GM12878 (cell line): ENCODE results near the gene RASSF4. TPM values are rescaled to one million over a fixed set of nuclear protein-coding genes. Genes with fewer than 3 reads are reported as not detected.

Experiments
- ATAC-seq: fragments of 200-7000 bp; cut with Tn5 transposase; 3 replicates; pipeline ENCODE4 v1.9.1; 2020; ENCODE audit warnings: mild to moderate bottlenecking, moderate library complexity
- BruUV-seq: library from RNA; stranded (reverse); fragments of 400-500 nt; replicated peaks from 2 replicates; lab custom pipeline; 2021; lab: Mats Ljungman, UMichigan
- CTCF ChIA-PET: fragments of 300-600 bp; sonication (Branson Sonifier 250); formaldehyde crosslinking; extraction: SDS; loops from one replicate; lab custom pipeline; 2021; ENCODE audit warnings: inconsistent platforms; lab: Yijun Ruan, JAX
- POLR2A ChIA-PET: fragments of 350-600 bp; formaldehyde crosslinking; extraction: SDS; loops from one replicate; lab custom pipeline; 2021; ENCODE audit warnings: inconsistent platforms; lab: Charles Lee
- RAD21 ChIA-PET: fragments of 300-600 bp; sonication (Branson Sonifier 250); formaldehyde crosslinking; loops from one replicate; lab custom pipeline; 2023; ENCODE audit warnings: antibody characterized with exemption; ENCODE audit not compliant: unreplicated experiment; lab: Charles Lee
- SMC1A ChIA-PET: fragments of 300-600 bp; sonication (Branson Sonifier 250); formaldehyde crosslinking; loops from one replicate; lab custom pipeline; 2023; ENCODE audit not compliant: unreplicated experiment, uncharacterized antibody; lab: Charles Lee
- DNase-seq: peaks from one replicate; pipeline ENCODE4 v3.0.0-alpha.2; 2011; ENCODE audit warnings: low read depth, low spot score
- FAIRE-seq: peaks from 3 replicates; lab custom pipeline; 2011; peaks lifted over from hg19 to GRCh38; lab: Jason Lieb, UNC
- H2AFZ ChIP-seq: 2 replicates; pipeline ENCODE4 v1.6.0; 2011; ENCODE audit warnings: low read depth, low read length, control low read depth; ENCODE audit not compliant: control insufficient read depth
- H3K27ac ChIP-seq: 2 replicates; pipeline ENCODE4 v1.5.1; 2011; ENCODE audit warnings: control low read depth; ENCODE audit not compliant: control insufficient read depth, insufficient read depth
- H3K27me3 ChIP-seq, 2 experiments: replicated peaks in 1 of 2; 2 replicates each; pipeline versions ENCODE4 v1.6.0 to v1.6.1; 2011; ENCODE audit warnings: low read length in 1 of 2; ENCODE audit not compliant: control insufficient read depth in 2 of 2, insufficient read depth in 2 of 2
- H3K36me3 ChIP-seq, 2 experiments: 2 replicates each; pipeline ENCODE4 v1.5.1; 2011; ENCODE audit warnings: low read length in 1 of 2; ENCODE audit not compliant: control insufficient read depth in 2 of 2, insufficient read depth in 2 of 2
- H3K4me1 ChIP-seq: 2 replicates; pipeline ENCODE4 v1.6.1; 2011; ENCODE audit warnings: mild to moderate bottlenecking, low read length, moderate library complexity, mixed read lengths; ENCODE audit not compliant: control insufficient read depth, insufficient read depth
- H3K4me2 ChIP-seq: 2 replicates; pipeline ENCODE4 v1.6.0; 2011; ENCODE audit warnings: control low read depth; ENCODE audit not compliant: control insufficient read depth, insufficient read depth
- H3K4me3 ChIP-seq: fragments of 200-600 bp; sonication (generic); 2 replicates; pipeline ENCODE4 v1.5.1; 2016
- H3K79me2 ChIP-seq: 2 replicates; pipeline ENCODE4 v1.6.0; 2011; ENCODE audit warnings: low read length; ENCODE audit not compliant: control insufficient read depth, insufficient read depth
- H3K9ac ChIP-seq: 2 replicates; pipeline ENCODE4 v1.8.0; 2011; ENCODE audit warnings: low read length, control low read depth, mixed read lengths; ENCODE audit not compliant: control insufficient read depth, insufficient read depth
- H3K9me3 ChIP-seq: replicated peaks from 3 replicates; pipeline ENCODE4 v1.5.1; 2011; ENCODE audit warnings: mild to moderate bottlenecking, low read length; ENCODE audit not compliant: control insufficient read depth, insufficient read depth
- H4K20me1 ChIP-seq: 2 replicates; pipeline ENCODE4 v1.6.0; 2011; ENCODE audit not compliant: control insufficient read depth, insufficient read depth
- FOS ChIP-seq: IDR thresholded peaks from 3 replicates; pipeline ENCODE4 v1.6.1; 2011; ENCODE audit warnings: borderline replicate concordance; ENCODE audit not compliant: insufficient read length; ENCODE audit errors: extremely low read depth
- HDGF ChIP-seq: fragments of 450-650 bp; IDR thresholded peaks from 2 replicates; pipeline ENCODE4 v1.6.1; 2016; ENCODE audit warnings: antibody characterized with exemption
- KDM1A ChIP-seq: fragments of 200-600 bp; sonication (generic); IDR thresholded peaks from 2 replicates; pipeline ENCODE4 v1.6.1; 2016; ENCODE audit warnings: borderline replicate concordance
- WGBS: methylation state at CpG from one replicate; pipeline ENCODE4 v1.1.6; 2016; ENCODE audit warnings: low lambda C conversion rate; ENCODE audit not compliant: insufficient replicate concordance, insufficient coverage; ENCODE audit errors: missing lambda C conversion rate; 5-methylcytosine and 5-hydroxymethylcytosine counted together
- in situ Hi-C: fragments of 300-500 bp; cut with MboI; formaldehyde crosslinking; loops from 9 replicates; pipeline ENCODE4 v1.14.3; 2018; ENCODE audit warnings: mixed read lengths
- intact Hi-C: fragments of 100-400 bp; cut with micrococcal nuclease; formaldehyde crosslinking; loops from one replicate; pipeline ENCODE4 v1.14.2; 2022; ENCODE audit not compliant: unreplicated experiment
- polyA plus RNA-seq, 11 experiments: library from polyadenylated mRNA; depleted of rRNA in 4 of 11; unstranded in 6 of 11; stranded (reverse) in 5 of 11; fragments of >200 nt; fragmentation: Nextera tagmentation in 4 of 11; fragmentation: Illumina TruSeq in 1 of 11; extraction: Ambion mirVana in 4 of 11; extraction: Trizol in 1 of 11; gene quantifications; 1 replicate in 1 of 11; 2 replicates in 10 of 11; pipeline versions ENCODE4 v1.2.1 to v1.2.3, GENCODE V29; 2011 to 2016; ENCODE audit warnings: inconsistent platforms in 2 of 11, missing spikeins in 2 of 11, low read depth in 1 of 11
- total RNA-seq, 4 experiments: library from RNA; depleted of rRNA in 3 of 4; stranded (reverse); fragments of >200 nt in 3 of 4; fragmentation: Illumina TruSeq in 1 of 4; extraction: Trizol in 1 of 4; gene quantifications; 2 replicates each; pipeline versions ENCODE4 v1.2.1 to v1.2.3, GENCODE V29; 2013 to 2021
- TF ChIP-seq, protein P1 (sequence below): fragments of 450-650 bp; IDR thresholded peaks from 2 replicates; pipeline ENCODE4 v1.6.1; 2017; ENCODE audit warnings: mild to moderate bottlenecking, low read depth, inconsistent platforms; ENCODE audit not compliant: poor library complexity, severe bottlenecking
- TF ChIP-seq, protein P2 (sequence below): fragments of 450-650 bp; IDR thresholded peaks from 2 replicates; pipeline ENCODE4 v1.6.1; 2016; ENCODE audit warnings: mild to moderate bottlenecking
- TF ChIP-seq, protein P3 (sequence below): fragments of 450-650 bp; IDR thresholded peaks from 2 replicates; pipeline ENCODE4 v1.6.1; 2017; ENCODE audit warnings: mild to moderate bottlenecking, moderate library complexity

The RASSF4 gene
- total and polyA plus RNA-seq, 10 of the 15 experiments (the other 5 are each of a cell fraction or from before 2014, with no cell fraction given): 3.7 to 71.1 (median 16.8) TPM

DNA sequence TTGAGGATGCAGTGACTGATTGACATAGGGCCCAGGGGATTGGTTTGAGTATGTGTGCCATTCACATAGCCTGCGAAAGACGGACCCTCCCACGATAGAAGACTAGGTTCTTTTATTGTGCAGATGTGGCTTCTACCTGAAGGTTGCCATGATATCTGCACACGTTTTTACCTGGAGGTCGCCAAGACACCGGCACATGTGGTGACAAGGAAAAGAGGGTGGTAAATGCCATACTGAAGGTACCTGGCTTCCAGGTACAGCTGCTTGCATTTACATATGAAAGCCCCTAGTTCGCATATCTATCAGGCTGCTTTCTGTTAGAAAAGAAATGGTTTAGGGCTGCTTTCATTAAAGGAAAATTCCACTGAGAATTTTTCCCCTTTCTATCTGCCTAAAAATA lies 84.7 kb downstream of the RASSF4 start:
- Histone ChIP-seq H4K20me1 (no peaks in the 10 kb centered on the region), H3K27ac (no peak overlapping the region), H3K9me3 (no peaks in the 10 kb centered on the region), H3K27me3 (no peaks in the 10 kb centered on the region), H3K9ac (no peak overlapping the region), H3K4me1 (no peaks in the 10 kb centered on the region), H3K79me2 (no peaks in the 10 kb centered on the region), H2AFZ (no peak overlapping the region), H3K4me2 (no peak overlapping the region), H3K4me3 (no peak overlapping the region), H3K36me3 (no peaks in the 10 kb centered on the region)
- TF ChIP-seq, protein P1, sequence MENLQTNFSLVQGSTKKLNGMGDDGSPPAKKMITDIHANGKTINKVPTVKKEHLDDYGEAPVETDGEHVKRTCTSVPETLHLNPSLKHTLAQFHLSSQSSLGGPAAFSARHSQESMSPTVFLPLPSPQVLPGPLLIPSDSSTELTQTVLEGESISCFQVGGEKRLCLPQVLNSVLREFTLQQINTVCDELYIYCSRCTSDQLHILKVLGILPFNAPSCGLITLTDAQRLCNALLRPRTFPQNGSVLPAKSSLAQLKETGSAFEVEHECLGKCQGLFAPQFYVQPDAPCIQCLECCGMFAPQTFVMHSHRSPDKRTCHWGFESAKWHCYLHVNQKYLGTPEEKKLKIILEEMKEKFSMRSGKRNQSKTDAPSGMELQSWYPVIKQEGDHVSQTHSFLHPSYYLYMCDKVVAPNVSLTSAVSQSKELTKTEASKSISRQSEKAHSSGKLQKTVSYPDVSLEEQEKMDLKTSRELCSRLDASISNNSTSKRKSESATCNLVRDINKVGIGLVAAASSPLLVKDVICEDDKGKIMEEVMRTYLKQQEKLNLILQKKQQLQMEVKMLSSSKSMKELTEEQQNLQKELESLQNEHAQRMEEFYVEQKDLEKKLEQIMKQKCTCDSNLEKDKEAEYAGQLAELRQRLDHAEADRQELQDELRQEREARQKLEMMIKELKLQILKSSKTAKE: no peak
- TF ChIP-seq FOS (no peak), HDGF (no peak), KDM1A (no peak)
- TF ChIP-seq, protein P2, sequence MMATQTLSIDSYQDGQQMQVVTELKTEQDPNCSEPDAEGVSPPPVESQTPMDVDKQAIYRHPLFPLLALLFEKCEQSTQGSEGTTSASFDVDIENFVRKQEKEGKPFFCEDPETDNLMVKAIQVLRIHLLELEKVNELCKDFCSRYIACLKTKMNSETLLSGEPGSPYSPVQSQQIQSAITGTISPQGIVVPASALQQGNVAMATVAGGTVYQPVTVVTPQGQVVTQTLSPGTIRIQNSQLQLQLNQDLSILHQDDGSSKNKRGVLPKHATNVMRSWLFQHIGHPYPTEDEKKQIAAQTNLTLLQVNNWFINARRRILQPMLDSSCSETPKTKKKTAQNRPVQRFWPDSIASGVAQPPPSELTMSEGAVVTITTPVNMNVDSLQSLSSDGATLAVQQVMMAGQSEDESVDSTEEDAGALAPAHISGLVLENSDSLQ: no peak
- TF ChIP-seq, protein P3, sequence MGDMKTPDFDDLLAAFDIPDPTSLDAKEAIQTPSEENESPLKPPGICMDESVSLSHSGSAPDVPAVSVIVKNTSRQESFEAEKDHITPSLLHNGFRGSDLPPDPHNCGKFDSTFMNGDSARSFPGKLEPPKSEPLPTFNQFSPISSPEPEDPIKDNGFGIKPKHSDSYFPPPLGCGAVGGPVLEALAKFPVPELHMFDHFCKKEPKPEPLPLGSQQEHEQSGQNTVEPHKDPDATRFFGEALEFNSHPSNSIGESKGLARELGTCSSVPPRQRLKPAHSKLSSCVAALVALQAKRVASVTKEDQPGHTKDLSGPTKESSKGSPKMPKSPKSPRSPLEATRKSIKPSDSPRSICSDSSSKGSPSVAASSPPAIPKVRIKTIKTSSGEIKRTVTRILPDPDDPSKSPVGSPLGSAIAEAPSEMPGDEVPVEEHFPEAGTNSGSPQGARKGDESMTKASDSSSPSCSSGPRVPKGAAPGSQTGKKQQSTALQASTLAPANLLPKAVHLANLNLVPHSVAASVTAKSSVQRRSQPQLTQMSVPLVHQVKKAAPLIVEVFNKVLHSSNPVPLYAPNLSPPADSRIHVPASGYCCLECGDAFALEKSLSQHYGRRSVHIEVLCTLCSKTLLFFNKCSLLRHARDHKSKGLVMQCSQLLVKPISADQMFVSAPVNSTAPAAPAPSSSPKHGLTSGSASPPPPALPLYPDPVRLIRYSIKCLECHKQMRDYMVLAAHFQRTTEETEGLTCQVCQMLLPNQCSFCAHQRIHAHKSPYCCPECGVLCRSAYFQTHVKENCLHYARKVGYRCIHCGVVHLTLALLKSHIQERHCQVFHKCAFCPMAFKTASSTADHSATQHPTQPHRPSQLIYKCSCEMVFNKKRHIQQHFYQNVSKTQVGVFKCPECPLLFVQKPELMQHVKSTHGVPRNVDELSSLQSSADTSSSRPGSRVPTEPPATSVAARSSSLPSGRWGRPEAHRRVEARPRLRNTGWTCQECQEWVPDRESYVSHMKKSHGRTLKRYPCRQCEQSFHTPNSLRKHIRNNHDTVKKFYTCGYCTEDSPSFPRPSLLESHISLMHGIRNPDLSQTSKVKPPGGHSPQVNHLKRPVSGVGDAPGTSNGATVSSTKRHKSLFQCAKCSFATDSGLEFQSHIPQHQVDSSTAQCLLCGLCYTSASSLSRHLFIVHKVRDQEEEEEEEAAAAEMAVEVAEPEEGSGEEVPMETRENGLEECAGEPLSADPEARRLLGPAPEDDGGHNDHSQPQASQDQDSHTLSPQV: no peak
- ChIA-PET RAD21 (no interaction called here), SMC1A (no interaction called here), CTCF (no interaction called here), POLR2A (no interaction called here)
- WGBS: 41% methylated on average over 7 of the region's 7 CpGs
- intact Hi-C loops (no loop called here), in situ Hi-C loops (no loop called here)
- no peak for DNase-seq
- FAIRE-seq: no peak
- no TSS peak for BruUV-seq
- ATAC-seq: no peak

Other genes starting within 250 kb of the RASSF4 start
- not detected in 2 replicates for gene TMEM72, start 48.5 kb upstream of the RASSF4 start, total RNA-seq (2014; rRNA removed)
- not detected in 2 replicates for gene TMEM72, start 48.5 kb upstream of the RASSF4 start, total RNA-seq (2014; rRNA removed; fragmentation: Illumina TruSeq; extraction: Trizol)
- gene TMEM72, start 48.5 kb upstream of the RASSF4 start, total RNA-seq (2021): not detected in 2 replicates
- 0.07 and 0.12 TPM in 2 replicates for gene TMEM72, start 48.5 kb upstream of the RASSF4 start, polyA plus RNA-seq (2011; rRNA removed)
- not detected in 2 replicates for gene TMEM72, start 48.5 kb upstream of the RASSF4 start, polyA plus RNA-seq (2014; fragmentation: Illumina TruSeq; extraction: Trizol)
- gene TMEM72, start 48.5 kb upstream of the RASSF4 start, polyA plus RNA-seq (2014; fragmentation: Nextera tagmentation; extraction: Ambion mirVana): not detected
- not detected in 2 replicates for gene TMEM72, start 48.5 kb upstream of the RASSF4 start, polyA plus RNA-seq (2014; rRNA removed)
- not detected for gene TMEM72, start 48.5 kb upstream of the RASSF4 start, polyA plus RNA-seq (2016; fragmentation: Nextera tagmentation; extraction: Ambion mirVana)
- 7.8 and 8.4 TPM in 2 replicates for gene DEPP1, start 19.0 kb downstream of the RASSF4 start, total RNA-seq (2014; rRNA removed)
- gene DEPP1, start 19.0 kb downstream of the RASSF4 start, total RNA-seq (2014; rRNA removed; fragmentation: Illumina TruSeq; extraction: Trizol): 5.6 and 5.7 TPM in 2 replicates
- gene DEPP1, start 19.0 kb downstream of the RASSF4 start, total RNA-seq (2021): 8.6 and 8.9 TPM in 2 replicates
- gene DEPP1, start 19.0 kb downstream of the RASSF4 start, polyA plus RNA-seq (2011; rRNA removed): 2.4 and 4.5 TPM in 2 replicates
- 3.8 and 6.1 TPM in 2 replicates for gene DEPP1, start 19.0 kb downstream of the RASSF4 start, polyA plus RNA-seq (2014; fragmentation: Illumina TruSeq; extraction: Trizol)
- gene DEPP1, start 19.0 kb downstream of the RASSF4 start, polyA plus RNA-seq (2014; fragmentation: Nextera tagmentation; extraction: Ambion mirVana): 1 to 10 TPM; 1.7 to 1.8 TPM
- 8.5 TPM in 2 replicates for gene DEPP1, start 19.0 kb downstream of the RASSF4 start, polyA plus RNA-seq (2014; rRNA removed)
- 10 to 100 TPM; 11.0 to 12.1 TPM for gene DEPP1, start 19.0 kb downstream of the RASSF4 start, polyA plus RNA-seq (2016; fragmentation: Nextera tagmentation; extraction: Ambion mirVana)
- gene ZNF22, start 41.1 kb downstream of the RASSF4 start, total RNA-seq (2014; rRNA removed): 31.1 and 42.1 TPM in 2 replicates
- 44.2 and 44.5 TPM in 2 replicates for gene ZNF22, start 41.1 kb downstream of the RASSF4 start, total RNA-seq (2014; rRNA removed; fragmentation: Illumina TruSeq; extraction: Trizol)
- gene ZNF22, start 41.1 kb downstream of the RASSF4 start, total RNA-seq (2021): 31.1 and 34.7 TPM in 2 replicates
- 33.1 and 49.3 TPM in 2 replicates for gene ZNF22, start 41.1 kb downstream of the RASSF4 start, polyA plus RNA-seq (2011; rRNA removed)
- 43.4 and 59.1 TPM in 2 replicates for gene ZNF22, start 41.1 kb downstream of the RASSF4 start, polyA plus RNA-seq (2014; fragmentation: Illumina TruSeq; extraction: Trizol)
- gene ZNF22, start 41.1 kb downstream of the RASSF4 start, polyA plus RNA-seq (2014; fragmentation: Nextera tagmentation; extraction: Ambion mirVana): 10 to 100 TPM; 47.4 to 74.4 TPM
- gene ZNF22, start 41.1 kb downstream of the RASSF4 start, polyA plus RNA-seq (2014; rRNA removed): 26.7 and 32.3 TPM in 2 replicates
- 10 to 100 TPM; 47.2 to 48.4 TPM for gene ZNF22, start 41.1 kb downstream of the RASSF4 start, polyA plus RNA-seq (2016; fragmentation: Nextera tagmentation; extraction: Ambion mirVana)